Testis (tissue), 2 donors: Measurements from ENCODE around the gene DIP2B.

Source experiments
- CTCF ChIP-seq, 3 experiments: fragments of 450-650 bp in 2 of 3; fragments of 200-600 bp in 1 of 3; sonication (generic) in 1 of 3; IDR thresholded peaks; one replicate each; pipeline ENCODE4 v1.5.1; 2016 to 2019; ENCODE audit warnings: antibody characterized with exemption in 3 of 3, mild to moderate bottlenecking in 2 of 3, moderate library complexity in 1 of 3
- POLR2A ChIP-seq: fragments of 450-650 bp; IDR thresholded peaks from one replicate; pipeline ENCODE4 v1.6.1; 2017; ENCODE audit warnings: antibody characterized with exemption, mild to moderate bottlenecking, moderate library complexity

- TF ChIP-seq CTCF (IDR thresholded peaks at IDR 0.05) = no peak
- no peak for TF ChIP-seq POLR2A
These were observed 243.0 kb downstream of the DIP2B start for GRCh38 chr12:50747817-50748216.
